ENCODE measurements around the gene CCM2. TPM values are rescaled to one million over a fixed set of nuclear protein-coding genes. Genes with fewer than 3 reads are reported as not detected.

Gene CCM2
- polyA plus RNA-seq, 2 of the 4 experiments (the other 2 are of a cell fraction), result 18.9 to 34.6 TPM

GRCh38 chr7:45092100-45092930, 92.3 kb downstream of the CCM2 start:
- FAIRE-seq, result no peak
- ChIA-PET POLR2A (interaction anchor here (1.6 kb wide), 1 partner anchor 20 kb away, joined by 9 read pairs; the partner anchor contains the start of gene TBRG4), CTCF (interaction anchor here (0.6 to 1.4 kb wide), 2 partner anchors 44 to 263 kb away, joined by 3 read pairs; no protein-coding TSS in a partner anchor)
- 48% methylated on average over 7 of the region's 7 CpGs for whole genome bisulfite sequencing (ENCODE audit: missing lambda C conversion rate)
- Histone ChIP-seq H3K4me2 (peak overlapping the region; percentile 36), H3K4me1 (peaks cover 13% of the 10 kb centered on the region; the same call in 2 of the 3 replicates), H3K9me3 (no peaks in the 10 kb centered on the region), H3K27ac (no peak overlapping the region), H3K4me3 (no peak overlapping the region)
- TF ChIP-seq MAZ (IDR thresholded peaks at IDR 0.05; ENCODE audit: borderline replicate concordance, low read depth, low read length) (no peak), TP53 (CRISPR knock-in tag; IDR thresholded peaks at IDR 0.05) (no peak), EP300 (IDR thresholded peaks at IDR 0.05) (no peak), CHD2 (IDR thresholded peaks at IDR 0.05; ENCODE audit: low read length, partially characterized antibody) (no peak), FOXS1 (CRISPR knock-in tag; IDR thresholded peaks at IDR 0.05) (no peak), HOXB13 (CRISPR knock-in tag; IDR thresholded peaks at IDR 0.05; ENCODE audit: low read depth) (no peak), CBX2 (IDR thresholded peaks at IDR 0.05; ENCODE audit: borderline replicate concordance, low read depth) (no peak), FOSB (CRISPR knock-in tag; IDR thresholded peaks at IDR 0.05) (no peak), MYC (IDR thresholded peaks at IDR 0.05; ENCODE audit: borderline replicate concordance, low read length) (no peak), GATA3 (IDR thresholded peaks at IDR 0.05; ENCODE audit: borderline replicate concordance) (no peak), ZSCAN20 (CRISPR knock-in tag; IDR thresholded peaks at IDR 0.05) (no peak), TFCP2L1 (CRISPR knock-in tag; IDR thresholded peaks at IDR 0.05) (no peak)
- TF ChIP-seq, protein P1, sequence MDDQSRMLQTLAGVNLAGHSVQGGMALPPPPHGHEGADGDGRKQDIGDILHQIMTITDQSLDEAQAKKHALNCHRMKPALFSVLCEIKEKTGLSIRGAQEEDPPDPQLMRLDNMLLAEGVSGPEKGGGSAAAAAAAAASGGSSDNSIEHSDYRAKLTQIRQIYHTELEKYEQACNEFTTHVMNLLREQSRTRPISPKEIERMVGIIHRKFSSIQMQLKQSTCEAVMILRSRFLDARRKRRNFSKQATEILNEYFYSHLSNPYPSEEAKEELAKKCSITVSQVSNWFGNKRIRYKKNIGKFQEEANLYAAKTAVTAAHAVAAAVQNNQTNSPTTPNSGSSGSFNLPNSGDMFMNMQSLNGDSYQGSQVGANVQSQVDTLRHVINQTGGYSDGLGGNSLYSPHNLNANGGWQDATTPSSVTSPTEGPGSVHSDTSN (IDR thresholded peaks at IDR 0.05), result no peak
- DNase-seq (ENCODE audit: low read depth in 1 of 2, low spot score in 1 of 2), result peak; percentile 28 to 56
- peak; percentile 54 to 56; a peak in 4 of 6 replicates for ATAC-seq

GRCh38 chr7:45092931-45093235, 92.9 kb downstream of the CCM2 start:
- ATAC-seq (no peak), DNase-seq (ENCODE audit: low read depth in 1 of 2, low spot score in 1 of 2) (no peak), FAIRE-seq (no peak)
- peak overlapping the region; percentile 36; the same call in 2 of the 3 replicates for H3K4me2 ChIP-seq
- 30% methylated on average over 3 of the region's 3 CpGs for WGBS (ENCODE audit: missing lambda C conversion rate)
- peaks cover 13% of the 10 kb centered on the region; the same call in 2 of the 3 replicates for H3K4me1 ChIP-seq
- no peaks in the 10 kb centered on the region for H3K9me3 ChIP-seq
- H3K27ac ChIP-seq, result no peak overlapping the region
- no peak overlapping the region for H3K4me3 ChIP-seq
- ChIA-PET CTCF (interaction anchor here (0.6 to 1.4 kb wide), 3 partner anchors 44 to 263 kb away, joined by 3 to 4 read pairs (median 3); no protein-coding TSS in a partner anchor), POLR2A (interaction anchor here (1.6 kb wide), 1 partner anchor 19 kb away, joined by 9 read pairs; the partner anchor contains the start of gene TBRG4)
- TF ChIP-seq ZNF302 (CRISPR knock-in tag; IDR thresholded peaks at IDR 0.05), result no peak
- TF ChIP-seq POLR2A (IDR thresholded peaks at IDR 0.05; ENCODE audit: low read length), result no peak
- no peak for TF ChIP-seq TFCP2L1 (CRISPR knock-in tag; IDR thresholded peaks at IDR 0.05)
- TF ChIP-seq, protein P2, sequence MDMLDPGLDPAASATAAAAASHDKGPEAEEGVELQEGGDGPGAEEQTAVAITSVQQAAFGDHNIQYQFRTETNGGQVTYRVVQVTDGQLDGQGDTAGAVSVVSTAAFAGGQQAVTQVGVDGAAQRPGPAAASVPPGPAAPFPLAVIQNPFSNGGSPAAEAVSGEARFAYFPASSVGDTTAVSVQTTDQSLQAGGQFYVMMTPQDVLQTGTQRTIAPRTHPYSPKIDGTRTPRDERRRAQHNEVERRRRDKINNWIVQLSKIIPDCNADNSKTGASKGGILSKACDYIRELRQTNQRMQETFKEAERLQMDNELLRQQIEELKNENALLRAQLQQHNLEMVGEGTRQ (IDR thresholded peaks at IDR 0.05), result no peak
- TF ChIP-seq RARB (CRISPR knock-in tag; IDR thresholded peaks at IDR 0.05), result no peak
- TF ChIP-seq GATA3 (IDR thresholded peaks at IDR 0.05; ENCODE audit: borderline replicate concordance), result no peak
- TF ChIP-seq RAD21 (conservative IDR thresholded peaks at IDR 0.05 in 1 of 2, IDR thresholded peaks at IDR 0.05 in 1 of 2), result no peak
- TF ChIP-seq ELK1 (IDR thresholded peaks at IDR 0.05; ENCODE audit: low read depth, low read length), result no peak
- TF ChIP-seq, protein P3, sequence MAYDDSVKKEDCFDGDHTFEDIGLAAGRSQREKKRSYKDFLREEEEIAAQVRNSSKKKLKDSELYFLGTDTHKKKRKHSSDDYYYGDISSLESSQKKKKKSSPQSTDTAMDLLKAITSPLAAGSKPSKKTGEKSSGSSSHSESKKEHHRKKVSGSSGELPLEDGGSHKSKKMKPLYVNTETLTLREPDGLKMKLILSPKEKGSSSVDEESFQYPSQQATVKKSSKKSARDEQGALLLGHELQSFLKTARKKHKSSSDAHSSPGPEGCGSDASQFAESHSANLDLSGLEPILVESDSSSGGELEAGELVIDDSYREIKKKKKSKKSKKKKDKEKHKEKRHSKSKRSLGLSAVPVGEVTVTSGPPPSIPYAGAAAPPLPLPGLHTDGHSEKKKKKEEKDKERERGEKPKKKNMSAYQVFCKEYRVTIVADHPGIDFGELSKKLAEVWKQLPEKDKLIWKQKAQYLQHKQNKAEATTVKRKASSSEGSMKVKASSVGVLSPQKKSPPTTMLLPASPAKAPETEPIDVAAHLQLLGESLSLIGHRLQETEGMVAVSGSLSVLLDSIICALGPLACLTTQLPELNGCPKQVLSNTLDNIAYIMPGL (CRISPR knock-in tag; IDR thresholded peaks at IDR 0.05; ENCODE audit: borderline replicate concordance), result no peak
- TF ChIP-seq CBX2 (IDR thresholded peaks at IDR 0.05; ENCODE audit: borderline replicate concordance, low read depth), result no peak
- TF ChIP-seq NR3C1 (IDR thresholded peaks at IDR 0.05), result no peak
- TF ChIP-seq MAZ (IDR thresholded peaks at IDR 0.05; ENCODE audit: borderline replicate concordance, low read depth, low read length), result no peak
- TF ChIP-seq, protein P4, sequence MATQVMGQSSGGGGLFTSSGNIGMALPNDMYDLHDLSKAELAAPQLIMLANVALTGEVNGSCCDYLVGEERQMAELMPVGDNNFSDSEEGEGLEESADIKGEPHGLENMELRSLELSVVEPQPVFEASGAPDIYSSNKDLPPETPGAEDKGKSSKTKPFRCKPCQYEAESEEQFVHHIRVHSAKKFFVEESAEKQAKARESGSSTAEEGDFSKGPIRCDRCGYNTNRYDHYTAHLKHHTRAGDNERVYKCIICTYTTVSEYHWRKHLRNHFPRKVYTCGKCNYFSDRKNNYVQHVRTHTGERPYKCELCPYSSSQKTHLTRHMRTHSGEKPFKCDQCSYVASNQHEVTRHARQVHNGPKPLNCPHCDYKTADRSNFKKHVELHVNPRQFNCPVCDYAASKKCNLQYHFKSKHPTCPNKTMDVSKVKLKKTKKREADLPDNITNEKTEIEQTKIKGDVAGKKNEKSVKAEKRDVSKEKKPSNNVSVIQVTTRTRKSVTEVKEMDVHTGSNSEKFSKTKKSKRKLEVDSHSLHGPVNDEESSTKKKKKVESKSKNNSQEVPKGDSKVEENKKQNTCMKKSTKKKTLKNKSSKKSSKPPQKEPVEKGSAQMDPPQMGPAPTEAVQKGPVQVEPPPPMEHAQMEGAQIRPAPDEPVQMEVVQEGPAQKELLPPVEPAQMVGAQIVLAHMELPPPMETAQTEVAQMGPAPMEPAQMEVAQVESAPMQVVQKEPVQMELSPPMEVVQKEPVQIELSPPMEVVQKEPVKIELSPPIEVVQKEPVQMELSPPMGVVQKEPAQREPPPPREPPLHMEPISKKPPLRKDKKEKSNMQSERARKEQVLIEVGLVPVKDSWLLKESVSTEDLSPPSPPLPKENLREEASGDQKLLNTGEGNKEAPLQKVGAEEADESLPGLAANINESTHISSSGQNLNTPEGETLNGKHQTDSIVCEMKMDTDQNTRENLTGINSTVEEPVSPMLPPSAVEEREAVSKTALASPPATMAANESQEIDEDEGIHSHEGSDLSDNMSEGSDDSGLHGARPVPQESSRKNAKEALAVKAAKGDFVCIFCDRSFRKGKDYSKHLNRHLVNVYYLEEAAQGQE (IDR thresholded peaks at IDR 0.05), result no peak
- no peak for TF ChIP-seq TP53 (CRISPR knock-in tag; IDR thresholded peaks at IDR 0.05)
- TF ChIP-seq ESRRA (IDR thresholded peaks at IDR 0.05; ENCODE audit: borderline replicate concordance, low read length), result no peak
- TF ChIP-seq NPAS2 (CRISPR knock-in tag; IDR thresholded peaks at IDR 0.05; ENCODE audit: borderline replicate concordance), result no peak
- TF ChIP-seq NFE2L2 (conservative IDR thresholded peaks at IDR 0.05; ENCODE audit: low read length), result no peak

Data from A549 (cell line).